ENCODE measurements around the gene RIMKLA.

Gene RIMKLA

DNA sequence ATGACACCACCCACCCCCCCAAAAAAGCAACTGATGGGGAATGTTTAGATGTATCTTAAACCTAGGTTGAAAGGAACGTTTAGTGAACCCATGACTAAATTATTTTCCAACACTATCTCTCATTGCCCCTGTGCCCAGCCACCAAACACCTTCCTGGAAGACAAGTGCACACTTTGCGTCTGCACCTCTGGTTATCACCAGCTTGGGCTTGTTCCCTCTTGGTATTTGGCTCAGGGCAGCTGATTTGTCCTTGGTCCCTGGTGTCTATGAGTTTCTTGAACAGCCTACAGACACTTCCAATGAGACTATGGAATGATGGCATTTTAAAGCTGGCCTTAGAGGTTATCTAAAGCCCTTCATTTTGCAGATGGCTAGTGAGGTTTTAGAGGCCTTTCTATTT is 15.5 kb upstream of the RIMKLA start:
- H2AFZ ChIP-seq (ENCODE audit: insufficient read depth, low read length, poor library complexity) = no peak overlapping the region
- no peak overlapping the region for H3K14ac ChIP-seq (ENCODE audit: low read length)
- H2BK120ac ChIP-seq (ENCODE audit: insufficient read depth, low read length, poor library complexity) = no peak overlapping the region
- H3K79me2 ChIP-seq (ENCODE audit: control insufficient read depth, insufficient read depth, low read length, poor library complexity) = no peaks in the 10 kb centered on the region
- H4K91ac ChIP-seq (ENCODE audit: low read depth, low read length) = no peak overlapping the region
- no peak overlapping the region for H2BK5ac ChIP-seq (ENCODE audit: low read depth, low read length, poor library complexity)
- no peaks in the 10 kb centered on the region for H3K36me3 ChIP-seq (ENCODE audit: control insufficient read depth in 1 of 2, insufficient read depth in 2 of 2, low read length in 2 of 2)
- no peaks in the 10 kb centered on the region for H3K9me3 ChIP-seq (ENCODE audit: insufficient read depth, low read depth, low read length)
- H3K23ac ChIP-seq (ENCODE audit: low read length) = no peak overlapping the region
- H2BK12ac ChIP-seq (ENCODE audit: low read length) = no peak overlapping the region
- no peak overlapping the region for H3K4me2 ChIP-seq (ENCODE audit: low read length)
- no peak overlapping the region for H4K12ac ChIP-seq (ENCODE audit: low read depth, low read length)
- H3K79me1 ChIP-seq (ENCODE audit: low read length) = no peaks in the 10 kb centered on the region
- no peaks in the 10 kb centered on the region for H3K4me1 ChIP-seq (ENCODE audit: control insufficient read depth in 1 of 2, insufficient read depth in 2 of 2, low read length in 2 of 2)
- DNase-seq = no peak
- no peak overlapping the region for H4K8ac ChIP-seq (ENCODE audit: low read depth, low read length)
- no CpG with 5 or more reads among the region's 2 CpGs for WGBS (ENCODE audit: extremely low coverage, insufficient coverage, insufficient read length)
- no peaks in the 10 kb centered on the region for H3K27me3 ChIP-seq (ENCODE audit: insufficient read depth, low read length)
- H3K4ac ChIP-seq (ENCODE audit: low read depth, low read length) = no peak overlapping the region
- H3K4me3 ChIP-seq (ENCODE audit: low read depth, low read length) = no peak overlapping the region
- H3K9ac ChIP-seq (ENCODE audit: low read length) = no peak overlapping the region
- H2AK5ac ChIP-seq (ENCODE audit: low read length) = no peak overlapping the region
- no peak overlapping the region for H3K27ac ChIP-seq (ENCODE audit: low read depth, low read length)
- no peak overlapping the region for H3K18ac ChIP-seq (ENCODE audit: low read length)

DNA sequence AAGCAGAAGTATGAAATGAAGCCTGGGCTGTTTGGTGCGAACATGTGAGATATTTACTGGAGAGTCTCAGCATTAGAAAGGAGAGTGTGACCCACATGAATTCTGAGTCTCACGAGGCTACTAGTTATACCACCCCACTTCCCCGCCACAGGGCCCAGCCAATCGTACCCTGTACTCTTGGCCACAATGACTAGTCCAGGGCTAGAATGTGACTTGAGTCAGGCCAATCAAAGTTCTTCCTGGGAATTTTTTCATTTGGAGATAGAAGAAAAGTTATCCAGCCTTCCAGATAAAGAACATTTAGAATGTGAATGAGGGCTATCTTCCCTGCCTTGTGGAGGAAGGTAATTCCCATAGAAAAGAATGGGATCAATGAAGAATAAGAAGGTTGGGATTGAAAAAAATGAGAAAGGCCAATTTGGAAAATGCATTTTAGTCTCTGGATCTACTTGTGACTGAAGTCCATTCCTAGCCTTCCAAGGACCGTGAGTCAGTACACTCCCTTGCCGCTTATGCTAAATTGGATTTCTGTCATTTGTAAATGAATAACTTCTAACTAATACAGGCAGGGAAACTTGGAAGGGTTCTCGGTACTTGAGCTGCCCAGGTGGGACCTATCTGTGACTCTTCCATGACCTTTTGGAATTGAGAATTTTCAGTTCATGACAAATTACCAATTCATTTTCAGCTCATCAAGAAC is 12.3 kb upstream of the RIMKLA start:
- Histone ChIP-seq H3K18ac (ENCODE audit: low read length) (no peak overlapping the region), H3K4me3 (ENCODE audit: low read depth, low read length) (no peak overlapping the region), H3K23ac (ENCODE audit: low read length) (no peak overlapping the region), H3K9ac (ENCODE audit: low read length) (no peak overlapping the region), H3K4me2 (ENCODE audit: low read length) (no peak overlapping the region), H2BK12ac (ENCODE audit: low read length) (no peak overlapping the region), H2AK5ac (ENCODE audit: low read length) (no peak overlapping the region), H3K27ac (ENCODE audit: low read depth, low read length) (no peak overlapping the region), H4K8ac (ENCODE audit: low read depth, low read length) (no peak overlapping the region), H3K4me1 (ENCODE audit: control insufficient read depth in 1 of 2, insufficient read depth in 2 of 2, low read length in 2 of 2) (no peaks in the 10 kb centered on the region), H3K9me3 (ENCODE audit: insufficient read depth, low read depth, low read length) (no peaks in the 10 kb centered on the region), H3K79me1 (ENCODE audit: low read length) (no peaks in the 10 kb centered on the region), H3K14ac (ENCODE audit: low read length) (no peak overlapping the region), H2AFZ (ENCODE audit: insufficient read depth, low read length, poor library complexity) (no peak overlapping the region), H2BK120ac (ENCODE audit: insufficient read depth, low read length, poor library complexity) (no peak overlapping the region), H2BK5ac (ENCODE audit: low read depth, low read length, poor library complexity) (no peak overlapping the region), H4K12ac (ENCODE audit: low read depth, low read length) (no peak overlapping the region), H4K91ac (ENCODE audit: low read depth, low read length) (no peak overlapping the region), H3K4ac (ENCODE audit: low read depth, low read length) (no peak overlapping the region), H3K79me2 (ENCODE audit: control insufficient read depth, insufficient read depth, low read length, poor library complexity) (no peaks in the 10 kb centered on the region), H3K36me3 (ENCODE audit: control insufficient read depth in 1 of 2, insufficient read depth in 2 of 2, low read length in 2 of 2) (no peaks in the 10 kb centered on the region), H3K27me3 (ENCODE audit: insufficient read depth, low read length) (no peaks in the 10 kb centered on the region)
- peak; percentile 35 to 71 for DNase-seq
- no CpG with 5 or more reads among the region's 7 CpGs for WGBS (ENCODE audit: extremely low coverage, insufficient coverage, insufficient read length)

DNA sequence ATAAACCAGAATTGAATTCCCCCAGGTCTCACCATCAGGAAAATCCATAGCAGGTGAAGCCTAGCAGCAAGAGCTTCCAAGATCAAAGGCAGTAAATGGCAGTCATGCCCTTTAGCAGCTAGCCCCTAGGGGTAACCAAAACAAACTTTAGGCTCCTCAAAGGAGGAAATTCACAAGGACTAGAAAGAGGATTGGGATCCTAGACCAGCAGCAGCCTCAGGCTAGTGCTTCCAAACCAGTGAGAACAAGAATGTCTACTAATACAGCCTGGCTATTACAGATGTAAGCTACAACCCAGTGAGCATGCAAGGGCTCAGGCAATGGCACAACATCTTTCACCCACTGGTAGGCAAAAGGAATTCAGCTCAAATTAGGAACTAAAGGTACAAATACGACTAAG is 11.1 kb upstream of the RIMKLA start:
- Histone ChIP-seq H3K79me2 (ENCODE audit: control insufficient read depth, insufficient read depth, low read length, poor library complexity) (no peaks in the 10 kb centered on the region), H3K9ac (ENCODE audit: low read length) (no peak overlapping the region), H3K36me3 (ENCODE audit: control insufficient read depth in 1 of 2, insufficient read depth in 2 of 2, low read length in 2 of 2) (no peaks in the 10 kb centered on the region), H4K91ac (ENCODE audit: low read depth, low read length) (no peak overlapping the region), H2AFZ (ENCODE audit: insufficient read depth, low read length, poor library complexity) (no peak overlapping the region), H3K14ac (ENCODE audit: low read length) (no peak overlapping the region), H2AK5ac (ENCODE audit: low read length) (no peak overlapping the region), H3K79me1 (ENCODE audit: low read length) (no peaks in the 10 kb centered on the region), H2BK12ac (ENCODE audit: low read length) (no peak overlapping the region), H2BK120ac (ENCODE audit: insufficient read depth, low read length, poor library complexity) (no peak overlapping the region), H3K4me2 (ENCODE audit: low read length) (no peak overlapping the region), H4K8ac (ENCODE audit: low read depth, low read length) (no peak overlapping the region), H2BK5ac (ENCODE audit: low read depth, low read length, poor library complexity) (no peak overlapping the region), H3K4me1 (ENCODE audit: control insufficient read depth in 1 of 2, insufficient read depth in 2 of 2, low read length in 2 of 2) (no peaks in the 10 kb centered on the region), H3K9me3 (ENCODE audit: insufficient read depth, low read depth, low read length) (no peaks in the 10 kb centered on the region), H3K27ac (ENCODE audit: low read depth, low read length) (no peak overlapping the region), H3K4me3 (ENCODE audit: low read depth, low read length) (no peak overlapping the region), H3K4ac (ENCODE audit: low read depth, low read length) (no peak overlapping the region), H3K27me3 (ENCODE audit: insufficient read depth, low read length) (no peaks in the 10 kb centered on the region), H3K23ac (ENCODE audit: low read length) (no peak overlapping the region), H3K18ac (ENCODE audit: low read length) (no peak overlapping the region), H4K12ac (ENCODE audit: low read depth, low read length) (no peak overlapping the region)
- WGBS (ENCODE audit: extremely low coverage, insufficient coverage, insufficient read length) = no CpG with 5 or more reads among the region's 1 CpG
- DNase-seq = peak; percentile 90 to 98

DNA sequence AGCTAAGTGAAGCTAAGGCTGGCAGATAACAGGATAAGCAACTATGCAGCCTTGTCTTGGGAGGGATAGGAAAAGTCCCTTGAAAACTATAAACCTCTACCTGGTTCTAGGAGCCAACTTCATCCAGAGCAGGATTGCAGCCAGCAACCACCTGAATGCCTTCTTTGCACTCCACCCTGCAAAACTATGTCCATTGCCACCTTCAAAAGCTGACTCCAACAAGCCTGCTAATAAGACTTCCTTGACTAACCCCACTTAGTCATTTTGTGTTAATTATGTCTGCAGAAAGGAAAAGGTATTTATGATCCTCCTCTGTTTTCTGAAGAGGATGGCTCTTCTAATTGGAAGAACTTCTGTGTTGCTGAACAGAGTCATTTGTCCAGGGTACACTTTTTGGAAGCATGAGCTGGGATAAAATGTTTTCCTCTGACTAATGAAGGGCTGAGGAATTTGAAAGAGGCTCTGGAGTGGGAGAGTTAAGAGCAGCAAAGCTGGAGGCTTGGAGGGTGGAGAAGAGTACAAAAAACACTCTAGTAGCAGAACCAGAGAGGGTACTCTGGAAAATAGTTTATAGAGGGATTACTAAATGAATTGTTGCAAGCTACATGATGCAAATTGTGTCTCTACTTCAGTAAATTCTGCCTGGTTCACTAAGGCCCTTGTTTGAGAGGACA is 9.6 kb upstream of the RIMKLA start:
- no peaks in the 10 kb centered on the region for H3K9me3 ChIP-seq (ENCODE audit: insufficient read depth, low read depth, low read length)
- H3K36me3 ChIP-seq (ENCODE audit: control insufficient read depth in 1 of 2, insufficient read depth in 2 of 2, low read length in 2 of 2) = no peaks in the 10 kb centered on the region
- no peak overlapping the region for H4K91ac ChIP-seq (ENCODE audit: low read depth, low read length)
- no peak overlapping the region for H3K27ac ChIP-seq (ENCODE audit: low read depth, low read length)
- peak; percentile 47 to 75 for DNase-seq
- no peak overlapping the region for H3K9ac ChIP-seq (ENCODE audit: low read length)
- H3K14ac ChIP-seq (ENCODE audit: low read length) = no peak overlapping the region
- H3K4me2 ChIP-seq (ENCODE audit: low read length) = no peak overlapping the region
- no peak overlapping the region for H3K18ac ChIP-seq (ENCODE audit: low read length)
- H3K4me3 ChIP-seq (ENCODE audit: low read depth, low read length) = no peak overlapping the region
- H4K8ac ChIP-seq (ENCODE audit: low read depth, low read length) = no peak overlapping the region
- H3K4ac ChIP-seq (ENCODE audit: low read depth, low read length) = no peak overlapping the region
- no peak overlapping the region for H2BK120ac ChIP-seq (ENCODE audit: insufficient read depth, low read length, poor library complexity)
- H2BK12ac ChIP-seq (ENCODE audit: low read length) = no peak overlapping the region
- H3K79me2 ChIP-seq (ENCODE audit: control insufficient read depth, insufficient read depth, low read length, poor library complexity) = no peaks in the 10 kb centered on the region
- no peak overlapping the region for H2AK5ac ChIP-seq (ENCODE audit: low read length)
- no peak overlapping the region for H2BK5ac ChIP-seq (ENCODE audit: low read depth, low read length, poor library complexity)
- H4K12ac ChIP-seq (ENCODE audit: low read depth, low read length) = no peak overlapping the region
- no peak overlapping the region for H2AFZ ChIP-seq (ENCODE audit: insufficient read depth, low read length, poor library complexity)
- H3K27me3 ChIP-seq (ENCODE audit: insufficient read depth, low read length) = no peaks in the 10 kb centered on the region
- no peaks in the 10 kb centered on the region for H3K79me1 ChIP-seq (ENCODE audit: low read length)
- H3K4me1 ChIP-seq (ENCODE audit: control insufficient read depth in 1 of 2, insufficient read depth in 2 of 2, low read length in 2 of 2) = no peaks in the 10 kb centered on the region
- no peak overlapping the region for H3K23ac ChIP-seq (ENCODE audit: low read length)

Data from trophoblast cell (in vitro differentiated cells and primary cell).